Astrocyte of the hippocampus (primary cell): Measurements from ENCODE around the gene SP3.
"Not testable (repeated sequence)": the region's sequence is repeated elsewhere in the genome, so short reads cannot be mapped to it uniquely, and the experiment has no call there.

Experiments used
- DNase-seq: peaks from one replicate; pipeline ENCODE4 v3.0.0; 2011; ENCODE audit warnings: low read depth, low spot score

The SP3 gene

DNA sequence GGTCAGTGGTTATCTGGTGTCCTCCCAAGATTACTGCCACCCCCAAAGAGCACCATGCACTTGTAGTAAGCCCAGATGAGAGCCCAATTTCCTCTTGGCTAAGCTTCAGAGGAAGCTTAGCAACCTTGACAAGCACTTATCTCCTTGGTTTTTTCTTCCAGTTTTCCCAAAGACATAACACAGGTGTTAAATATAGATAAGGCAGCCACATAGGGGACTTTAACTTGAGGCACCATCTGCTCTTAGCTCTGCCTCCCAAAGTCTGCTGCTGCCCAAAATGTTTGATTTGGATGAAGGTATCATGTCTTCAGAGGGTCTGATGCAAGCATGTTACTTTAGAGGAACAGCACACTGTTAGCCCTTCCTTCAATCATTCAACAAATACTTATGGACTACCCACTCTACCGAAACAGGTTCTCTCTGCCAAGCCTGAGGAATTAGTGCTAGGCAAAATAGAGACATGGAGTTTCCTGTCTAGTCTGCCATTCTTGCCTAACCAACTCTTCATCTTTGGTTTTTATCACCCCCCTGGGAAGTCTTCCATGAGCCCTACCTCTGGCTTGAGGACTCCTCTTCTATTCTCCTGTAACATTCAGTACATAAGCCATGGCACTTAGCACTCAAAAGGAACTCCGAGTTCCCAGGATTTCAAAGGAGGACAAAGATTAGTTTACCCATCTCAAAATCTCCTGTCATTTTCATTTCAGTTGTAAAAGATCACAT, 73.7 kb downstream of the SP3 start:
- no peak for DNase-seq

DNA sequence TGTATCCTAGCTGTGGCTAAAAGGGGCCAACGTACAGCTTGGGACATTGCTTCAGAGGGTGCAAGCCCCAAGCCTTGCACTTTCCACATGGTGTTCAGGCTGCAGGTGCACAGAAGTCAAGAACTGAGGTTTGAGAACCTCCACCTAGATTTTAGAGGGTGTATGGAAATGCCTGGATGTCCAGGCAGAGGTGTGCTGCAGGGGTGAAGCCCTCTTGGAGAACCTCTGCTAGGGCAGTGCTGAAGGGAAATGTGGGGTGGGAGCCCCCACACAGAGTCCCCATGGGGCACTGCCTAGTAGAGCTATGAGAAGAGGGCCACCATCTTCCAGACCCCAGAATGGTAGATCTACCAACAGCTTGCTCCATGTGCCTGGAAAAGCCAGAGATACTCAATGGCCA, 75.7 kb downstream of the SP3 start:
- not testable (repeated sequence) for DNase-seq

DNA sequence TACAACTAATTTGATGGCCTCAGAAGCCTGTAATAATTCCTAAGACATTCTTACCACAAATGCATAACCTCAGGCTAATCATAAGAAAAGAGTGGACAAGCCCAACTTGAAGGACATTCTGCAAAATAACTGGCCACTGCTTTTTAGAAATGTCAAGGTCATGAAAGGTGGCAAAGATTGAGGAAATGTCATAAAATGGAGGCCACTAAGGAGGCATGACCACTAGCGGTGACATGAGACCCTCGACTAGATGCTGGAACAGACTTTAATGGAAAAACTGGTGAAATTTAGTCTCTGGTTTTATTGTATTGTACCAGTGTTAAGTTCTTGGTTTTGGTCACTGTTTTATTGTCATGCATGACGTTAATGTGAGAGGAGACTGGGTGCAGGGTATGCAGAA, 78.6 kb downstream of the SP3 start:
- DNase-seq = no peak

DNA sequence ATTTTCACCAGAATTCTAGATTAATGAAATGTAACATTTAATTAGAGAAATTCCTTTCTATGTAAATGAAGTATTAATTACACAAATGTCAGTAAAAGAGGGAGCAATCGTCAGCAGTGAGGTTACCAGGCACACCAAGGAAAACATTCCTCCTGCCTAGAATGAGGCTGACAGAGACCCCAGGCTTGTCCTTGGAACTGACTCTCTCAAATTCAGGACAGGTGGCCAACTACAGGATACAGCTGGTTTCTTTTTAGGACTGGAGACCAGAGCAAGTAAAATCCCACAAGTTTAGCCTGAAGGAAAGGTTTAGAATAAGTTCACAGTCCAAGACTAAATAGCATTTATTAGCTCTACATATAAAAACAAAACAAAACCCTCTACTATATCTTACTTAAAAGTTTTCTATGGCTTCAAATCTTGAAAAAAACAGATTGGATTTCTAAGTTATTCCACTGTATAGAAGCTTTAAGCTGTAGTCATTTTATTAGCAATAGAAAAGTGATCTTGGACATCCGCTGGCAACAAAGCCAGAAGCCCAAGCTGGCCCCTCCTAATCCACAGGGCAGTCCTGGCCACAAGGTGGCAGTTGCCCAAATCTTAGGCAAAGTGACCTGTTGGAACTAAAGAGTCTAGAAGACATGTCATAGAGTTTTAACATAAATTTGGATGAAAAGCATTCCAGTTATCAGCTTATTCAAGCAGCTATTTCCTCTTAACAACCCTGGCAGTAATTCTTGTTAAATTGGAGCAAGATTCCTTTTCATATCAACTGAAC, 81.0 kb downstream of the SP3 start:
- peak; percentile 47 for DNase-seq

DNA sequence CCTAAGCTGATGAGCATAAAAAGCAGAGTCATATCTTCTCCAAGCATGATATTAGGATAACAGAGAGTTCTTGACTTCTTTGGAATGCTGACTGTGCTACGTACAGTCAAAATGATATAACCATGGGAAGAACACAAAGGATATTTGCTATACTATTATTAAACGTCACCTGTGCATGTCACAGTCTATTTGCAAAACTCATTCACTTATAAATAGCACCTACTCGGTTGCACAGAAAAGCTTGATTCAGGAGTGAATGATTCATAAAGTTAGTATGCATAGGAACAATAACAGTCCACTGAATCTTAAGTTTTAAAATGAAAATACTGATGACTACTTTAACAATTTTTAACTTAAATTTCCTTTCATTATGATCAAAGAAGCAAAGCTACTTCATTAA, 83.3 kb downstream of the SP3 start:
- no peak for DNase-seq

DNA sequence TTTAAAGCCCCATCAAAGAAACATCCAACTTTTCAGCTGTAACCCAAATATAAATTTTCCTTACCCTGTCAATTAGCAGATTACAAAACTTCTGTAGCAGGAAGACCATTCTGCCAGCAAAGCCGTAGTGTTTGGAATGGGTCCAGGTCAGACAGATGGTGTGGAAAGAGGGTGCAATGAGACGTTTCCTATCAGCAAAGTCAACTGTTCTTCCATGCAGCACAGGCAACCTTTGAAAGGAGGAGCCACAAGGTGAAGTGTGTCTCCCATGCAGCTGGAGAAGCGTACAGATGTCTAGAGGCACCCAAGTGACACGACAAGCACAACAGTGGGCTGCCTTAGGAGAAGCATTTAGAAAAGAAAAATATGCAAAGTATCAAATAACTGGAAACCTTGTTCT, 83.7 kb downstream of the SP3 start:
- no peak for DNase-seq

DNA sequence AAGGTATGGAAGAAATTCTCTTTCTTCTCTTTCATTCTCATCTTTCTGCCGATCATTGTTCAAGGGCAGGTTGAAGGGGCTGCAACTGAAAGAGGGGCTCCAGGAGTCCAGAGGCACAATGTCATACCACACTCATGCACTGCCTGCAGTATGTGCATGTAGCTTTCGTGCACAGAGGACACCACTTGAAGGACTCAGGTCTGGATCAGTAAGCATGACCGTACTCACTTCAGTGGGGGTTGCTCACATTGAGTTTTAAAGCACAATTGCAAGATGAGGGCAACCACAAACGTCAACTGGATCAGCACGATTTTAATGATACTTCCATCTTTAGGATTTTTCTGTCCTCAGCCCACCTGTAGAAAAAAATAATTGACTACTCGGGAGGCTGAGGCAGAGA, 84.6 kb downstream of the SP3 start:
- no peak for DNase-seq

DNA sequence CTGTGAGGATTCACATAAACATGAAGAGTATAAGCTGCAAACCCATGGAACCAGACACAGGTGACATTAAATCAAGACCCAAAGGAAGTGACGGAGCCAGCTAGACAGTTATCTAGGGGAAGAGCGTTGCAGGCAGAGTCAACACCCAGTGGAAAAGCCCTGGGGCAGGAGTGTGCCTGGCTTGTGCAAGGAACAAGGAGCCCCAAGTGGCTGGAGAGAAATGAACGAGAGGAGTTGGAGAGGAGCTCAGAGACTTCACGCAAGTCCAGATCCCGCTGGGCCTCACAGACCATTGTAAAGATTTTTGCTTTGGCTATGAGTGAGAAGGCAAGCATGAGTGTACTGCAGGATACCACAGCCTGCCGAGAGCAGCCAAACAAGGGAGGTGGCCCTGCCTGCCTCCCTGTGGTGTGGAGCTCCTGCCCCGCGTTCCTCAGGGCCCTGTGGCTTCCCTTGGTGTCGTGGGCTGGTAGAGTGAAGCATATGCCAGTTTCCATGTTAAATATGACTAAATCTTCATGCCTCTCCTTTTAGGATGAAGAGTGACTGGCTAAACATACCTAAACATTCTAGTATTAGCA, 88.2 kb downstream of the SP3 start:
- DNase-seq = no peak

DNA sequence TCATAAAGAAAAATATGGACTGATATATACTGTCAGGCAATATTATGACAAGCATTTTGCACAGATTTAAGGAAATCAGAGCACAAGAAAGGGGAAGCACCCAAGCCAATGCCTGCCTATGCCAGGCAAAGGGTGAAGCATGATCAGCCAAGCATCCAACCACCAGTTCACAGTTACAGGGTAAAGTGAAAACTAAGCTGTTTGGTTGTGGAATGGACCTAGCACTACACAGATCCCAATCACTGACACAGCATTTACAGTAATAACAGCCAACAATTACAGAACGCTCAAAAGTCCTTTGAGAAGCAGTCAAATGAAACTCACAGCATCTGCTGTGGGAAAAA, 90.3 kb downstream of the SP3 start:
- DNase-seq = no peak

DNA sequence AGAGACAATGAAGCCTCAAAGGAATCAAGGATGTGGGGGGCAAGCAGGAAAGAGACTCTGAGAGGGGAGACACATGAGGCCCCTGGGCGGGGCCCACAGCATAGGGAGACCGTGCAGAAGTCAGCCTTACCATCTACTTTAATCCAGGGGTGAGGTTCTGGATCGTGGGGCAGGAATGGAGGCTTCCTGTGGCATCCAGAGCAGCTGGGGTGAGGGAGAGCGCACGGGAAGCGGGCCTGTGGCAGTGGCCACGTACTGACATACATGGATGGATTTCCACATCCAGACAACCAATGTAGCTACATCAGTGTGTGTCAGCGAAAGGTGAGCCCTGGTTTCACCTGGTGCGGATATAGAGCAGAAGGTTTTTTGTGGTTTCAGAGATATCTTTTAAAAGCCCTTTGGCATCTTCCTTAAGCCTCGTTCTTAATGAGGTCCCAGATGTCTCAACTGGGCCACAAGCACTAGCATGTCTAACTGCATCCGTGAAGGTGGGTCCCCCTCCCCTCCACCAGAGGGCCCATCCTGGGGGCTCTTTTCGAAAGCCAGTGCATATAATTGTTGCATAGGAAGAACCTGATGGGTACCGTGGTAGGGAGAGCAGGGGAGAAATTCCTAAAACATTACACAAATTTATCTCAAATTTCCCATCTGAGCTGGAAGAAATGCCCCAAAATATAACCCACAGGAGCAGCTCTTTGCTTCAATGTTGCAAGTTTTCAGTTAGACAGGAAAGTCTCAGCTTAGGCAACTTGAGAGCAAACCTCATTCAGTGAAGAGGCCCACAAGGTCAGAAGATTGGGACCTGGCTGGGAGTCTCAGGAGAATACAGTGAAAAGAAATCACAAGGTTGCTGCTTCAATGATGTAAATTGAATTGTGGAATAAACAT, 90.9 kb downstream of the SP3 start:
- DNase-seq = no peak

DNA sequence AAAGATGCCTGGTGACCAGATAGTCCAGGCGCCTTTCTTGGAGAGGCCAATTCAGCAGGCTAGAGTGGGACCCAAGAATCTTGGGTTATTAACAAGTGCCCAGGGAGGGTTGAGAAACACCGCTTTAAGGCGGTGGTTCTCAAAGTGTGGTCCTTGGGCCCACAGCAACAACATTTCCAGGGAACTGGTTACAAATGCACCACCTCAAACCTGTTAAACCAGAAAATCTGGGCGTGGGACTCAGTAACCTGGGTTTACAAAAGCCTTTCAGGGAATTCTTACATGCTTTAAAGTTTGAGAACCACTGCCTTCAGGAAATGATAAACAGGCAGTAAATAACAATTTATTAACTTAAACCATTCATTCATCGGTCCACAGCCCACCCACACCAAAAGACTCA, 92.5 kb downstream of the SP3 start:
- DNase-seq = no peak

DNA sequence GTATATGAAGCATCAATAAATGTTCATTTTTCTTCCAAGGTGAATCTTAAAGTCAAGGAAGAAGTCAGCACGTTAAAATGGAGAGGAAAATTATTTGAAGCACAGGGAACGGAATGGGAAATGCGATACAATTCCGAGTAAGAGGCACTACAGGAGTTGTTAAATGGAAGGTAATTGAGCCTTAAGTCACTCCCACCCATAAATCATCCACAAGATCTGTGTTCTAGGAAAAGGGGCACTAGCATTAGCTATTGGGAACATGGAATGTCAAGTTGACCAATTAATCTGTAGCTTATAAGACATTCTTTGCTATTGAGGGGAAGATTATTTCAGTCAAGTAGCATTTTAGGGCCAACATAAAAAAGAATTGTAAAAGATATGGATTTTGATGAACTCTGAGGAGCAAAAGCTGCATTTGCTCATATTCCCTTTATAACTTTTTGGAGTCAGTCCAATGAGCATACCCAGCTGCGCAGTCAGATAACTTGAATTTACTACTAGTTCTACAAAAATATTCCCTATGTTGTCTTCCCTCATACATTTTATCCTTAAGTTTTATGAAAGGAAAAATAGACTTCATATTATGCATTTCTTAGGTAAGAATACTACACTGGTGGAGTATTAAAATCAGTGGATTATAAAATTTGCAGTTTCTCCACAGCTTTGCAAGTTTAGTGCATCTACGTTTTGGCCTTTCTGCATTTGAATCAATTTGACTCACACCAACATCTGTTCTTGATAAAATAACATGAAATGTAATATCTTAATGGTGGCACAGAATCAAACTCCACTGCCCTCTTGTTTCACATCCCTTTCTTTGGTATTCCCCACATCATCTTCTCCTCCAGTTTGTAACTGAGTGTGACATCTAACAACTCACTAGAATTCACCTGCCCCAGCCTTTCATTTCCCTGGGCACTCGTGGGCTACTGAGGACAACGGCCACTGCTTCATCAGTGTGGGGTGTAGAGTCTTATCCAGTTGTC, 95.6 kb downstream of the SP3 start:
- DNase-seq = no peak

DNA sequence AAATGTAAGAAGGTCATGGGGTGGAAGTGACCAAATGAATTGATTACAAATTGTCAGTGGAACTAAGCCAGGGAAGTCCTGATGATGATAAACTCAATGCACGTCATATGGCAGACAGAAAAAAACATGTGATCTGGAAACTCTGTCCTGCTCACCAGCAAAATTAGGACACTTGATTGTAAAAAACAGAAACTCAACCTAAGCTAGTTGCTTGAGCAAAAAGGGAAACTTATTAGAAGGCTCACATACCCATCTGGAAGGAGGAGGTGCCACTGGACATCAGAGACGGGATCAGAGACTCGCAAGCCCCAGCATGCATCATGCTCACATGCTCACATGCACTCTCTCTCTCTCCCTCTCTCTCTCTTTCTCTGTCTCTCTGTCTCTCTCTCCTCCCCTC, 96.8 kb downstream of the SP3 start:
- no peak for DNase-seq

DNA sequence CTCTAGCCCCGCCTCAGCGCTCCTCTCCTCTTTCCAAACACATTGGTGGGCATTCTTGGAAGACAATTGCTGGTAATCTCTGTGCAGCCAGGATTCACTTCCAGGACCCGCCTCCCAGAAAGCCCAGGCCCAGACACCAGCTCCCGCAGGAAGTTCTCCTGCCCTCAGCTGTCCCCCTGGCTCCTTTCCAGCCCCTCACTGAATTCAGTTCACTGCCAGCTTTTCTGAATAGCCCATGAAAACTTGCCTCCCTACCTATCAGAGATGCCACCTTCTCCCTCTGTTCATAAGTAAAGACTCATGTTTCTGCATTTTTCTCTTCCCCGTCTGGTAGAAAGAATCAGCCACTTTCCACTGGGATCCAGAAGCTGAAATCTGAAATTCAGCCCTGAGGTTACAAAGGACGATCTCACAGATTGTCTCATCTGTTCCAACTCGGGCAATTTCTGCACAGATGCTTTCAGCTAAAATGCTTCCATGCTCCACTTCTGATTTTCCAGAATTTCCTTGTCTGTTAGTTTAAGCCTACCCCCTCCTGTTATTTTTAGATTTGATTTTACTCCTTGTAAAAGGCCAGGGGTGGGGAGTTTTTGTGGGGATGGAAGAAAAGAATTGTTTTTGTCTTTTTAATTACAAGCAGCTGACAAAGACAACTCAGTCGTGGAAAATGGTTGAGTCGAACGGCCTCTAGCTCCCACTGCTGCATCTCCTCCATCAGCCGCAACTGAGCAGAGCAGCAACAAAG, 98.1 kb downstream of the SP3 start:
- no peak for DNase-seq

DNA sequence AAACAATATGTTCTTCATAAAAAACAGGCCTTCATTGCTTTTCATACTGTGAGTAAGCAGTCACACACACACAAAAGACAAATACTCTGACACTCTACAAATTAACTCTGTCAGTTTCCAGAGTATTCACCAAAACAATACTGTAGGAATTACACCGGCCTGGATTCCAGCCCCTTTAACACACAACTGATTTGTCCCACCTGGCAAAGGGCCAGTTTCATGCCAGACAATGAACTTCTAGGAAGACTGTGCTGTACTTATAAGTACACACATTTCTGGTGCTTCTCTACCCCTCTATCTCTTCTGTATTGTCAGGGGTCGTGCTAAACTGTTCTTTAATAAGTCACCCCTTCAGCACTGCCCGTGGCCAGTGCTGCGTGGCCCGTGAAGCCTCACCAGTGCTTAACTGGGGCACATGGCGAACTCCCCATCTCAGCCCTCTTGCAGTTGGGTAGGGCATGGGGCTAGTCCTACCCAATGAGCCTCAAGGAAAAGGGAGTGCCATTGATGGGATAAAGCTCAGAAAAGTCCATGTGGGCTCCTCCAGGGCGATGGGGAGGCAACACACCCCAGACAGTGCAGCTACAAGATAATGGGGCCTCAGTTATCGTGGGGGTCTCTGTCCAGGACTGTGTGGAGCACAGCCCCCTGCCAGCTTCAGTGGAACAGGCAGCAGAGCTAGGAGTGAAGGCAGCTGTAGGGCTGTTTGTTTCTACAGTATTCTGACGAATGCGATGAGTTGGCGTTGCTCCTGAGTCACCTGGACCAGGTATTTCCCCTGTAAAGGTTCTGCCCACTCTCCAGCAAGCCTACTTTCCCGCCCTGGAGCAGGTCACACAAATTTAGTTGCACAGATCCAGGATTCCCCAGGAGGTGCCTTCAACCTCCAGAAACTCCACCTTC, 99.0 kb downstream of the SP3 start:
- DNase-seq = peak; percentile 52

DNA sequence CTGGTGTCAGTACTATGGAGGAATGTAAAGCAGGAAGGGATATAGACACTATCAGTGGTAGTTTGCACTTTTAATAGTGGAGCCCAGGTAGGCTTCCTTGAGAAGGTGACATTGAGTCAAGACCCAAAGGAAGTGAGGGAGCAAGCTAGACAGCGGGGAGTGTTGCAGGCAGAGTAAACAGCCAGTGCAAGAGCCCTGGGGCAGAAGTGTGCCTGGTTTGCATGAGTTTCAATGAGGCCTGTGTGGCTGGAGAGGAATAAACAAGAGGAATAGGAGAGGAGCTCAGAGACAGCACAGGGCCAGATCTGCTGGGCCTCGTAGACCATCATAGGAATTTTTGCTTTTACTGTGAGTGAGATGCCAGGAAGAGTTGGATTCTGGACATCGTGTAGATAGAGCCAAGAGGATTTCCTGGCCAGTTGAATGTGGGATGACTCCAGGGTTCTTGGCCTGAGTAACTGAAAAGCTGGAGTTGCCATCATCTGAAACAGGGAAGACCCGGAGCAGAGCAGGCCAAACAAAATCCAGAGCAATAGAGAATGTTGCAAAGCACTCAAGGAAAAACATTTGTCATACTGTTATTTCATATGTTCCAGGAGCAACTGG, 102.5 kb downstream of the SP3 start:
- DNase-seq = no peak

DNA sequence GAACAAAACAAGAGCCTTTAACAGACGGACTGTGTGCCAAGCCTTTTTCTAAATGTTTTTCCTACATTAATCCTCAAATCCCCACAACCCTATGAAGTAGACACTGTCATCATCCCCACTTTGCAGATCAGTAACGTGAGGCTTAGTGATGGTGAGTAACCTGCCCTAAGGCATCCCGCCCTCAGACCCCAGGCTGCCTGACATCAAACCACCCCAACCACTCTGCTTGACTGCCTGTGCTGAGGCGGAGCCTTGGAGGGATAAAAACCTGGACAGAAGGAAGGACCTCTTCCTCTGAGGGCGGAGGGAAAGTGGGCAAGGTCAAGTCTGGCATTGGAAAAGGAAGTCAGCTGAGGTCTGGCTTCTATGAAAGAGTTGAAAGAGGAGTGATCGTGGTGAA, 104.6 kb downstream of the SP3 start:
- DNase-seq = no peak

DNA sequence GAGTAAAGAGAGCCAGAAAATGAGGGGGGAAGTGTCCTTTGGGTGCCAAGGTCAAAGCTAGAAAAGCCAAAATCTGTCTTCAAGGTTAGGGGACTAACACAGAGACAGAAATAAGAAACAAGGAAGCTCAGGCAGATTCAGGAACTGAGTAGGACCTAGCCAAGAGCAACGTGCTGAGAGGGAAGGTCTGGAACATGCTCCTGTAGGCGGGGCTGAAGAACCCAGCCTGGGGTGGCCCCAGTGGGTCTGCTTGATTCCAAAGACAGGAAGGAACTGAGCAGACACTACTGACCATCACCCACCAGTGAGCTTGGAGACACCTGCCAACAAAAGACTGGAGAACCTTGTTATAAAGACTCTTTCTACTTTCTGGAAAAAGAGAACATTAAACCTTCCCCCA, 105.1 kb downstream of the SP3 start:
- DNase-seq = no peak

DNA sequence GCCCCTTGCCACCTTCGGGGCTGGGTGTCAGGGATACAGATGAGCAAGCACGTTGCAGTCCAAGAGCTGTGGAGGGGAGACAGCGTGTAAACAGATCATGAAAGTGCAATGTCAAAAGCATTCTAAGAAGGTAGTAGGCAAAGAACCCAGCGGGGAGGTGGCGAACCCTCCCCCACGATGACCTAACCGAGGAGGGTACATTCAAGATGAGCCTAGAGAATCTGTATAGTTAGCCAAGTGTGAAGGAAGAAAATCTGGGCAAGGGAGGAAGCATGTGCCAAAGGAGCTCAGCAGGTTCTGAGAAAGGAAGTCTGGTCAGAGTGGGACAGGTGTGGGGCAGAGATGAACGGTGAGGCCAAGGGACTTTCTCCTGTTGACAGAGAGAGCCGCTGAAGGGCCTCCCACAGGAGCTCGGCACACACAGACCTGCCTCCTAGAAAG, 106.9 kb downstream of the SP3 start:
- no peak for DNase-seq
